Activated CD4-positive, CD25-positive, alpha-beta regulatory T cell treated with anti-CD3 and anti-CD28 coated beads, Interleukin-2, amount 50 U/mL, for 24 hours (primary cell): Measurements from ENCODE around the gene SLC7A4.

Experiments
- ATAC-seq, 2 donors: fragments of 150-1000 bp; cut with Tn5 transposase; one replicate each; pipeline ENCODE4 v1.10.0; 2021; ENCODE audit warnings: mild to moderate bottlenecking in 1 of 2, moderate library complexity in 1 of 2

The SLC7A4 gene

GRCh38 chr22:20997536-20998257, 34.7 kb downstream of the SLC7A4 start:
- no peak for ATAC-seq

DNA sequence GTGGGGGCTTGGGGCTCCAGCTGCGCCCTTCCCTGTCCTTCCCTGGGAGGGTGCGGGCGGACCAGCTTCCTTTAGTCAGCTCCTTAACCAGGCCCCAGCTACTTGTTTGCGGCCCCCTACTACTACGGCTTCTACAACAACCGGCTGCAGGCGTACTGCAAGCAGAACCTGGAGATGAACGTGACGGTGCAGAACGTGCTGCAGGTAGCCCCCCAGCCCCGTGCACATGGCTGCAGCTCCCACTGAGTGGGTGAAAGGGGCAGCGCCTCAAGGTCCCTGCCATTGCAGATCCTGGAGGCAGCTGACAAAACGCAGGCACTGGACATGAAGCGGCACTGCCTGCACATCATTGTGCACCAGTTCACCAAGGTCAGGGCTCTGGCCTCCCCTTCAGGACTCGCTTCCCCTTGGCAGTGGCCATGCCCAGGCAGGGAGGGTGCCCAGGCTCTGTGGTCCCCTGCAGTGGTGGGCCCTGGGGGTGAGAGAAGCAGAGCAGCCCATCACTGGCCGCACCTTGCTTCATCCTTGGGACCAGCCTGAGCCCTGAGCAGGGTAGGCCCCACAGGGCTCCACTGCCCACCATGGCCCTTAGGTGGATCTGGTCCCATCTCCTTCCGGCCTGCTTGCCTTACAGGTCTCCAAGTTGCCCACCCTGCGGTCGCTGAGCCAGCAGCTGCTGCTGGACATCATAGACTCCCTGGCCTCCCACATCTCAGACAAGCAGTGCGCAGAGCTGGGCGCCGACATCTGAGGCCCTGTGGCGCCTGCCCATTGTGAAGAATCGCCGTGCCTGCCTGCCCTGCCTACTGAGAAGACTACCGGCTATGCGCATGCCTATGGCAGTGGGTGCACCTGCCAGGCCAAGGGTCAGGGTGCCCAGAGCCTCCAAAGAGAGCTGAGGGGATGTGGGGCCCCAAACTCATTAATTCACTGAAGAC, 35.5 kb downstream of the SLC7A4 start:
- no peak for ATAC-seq

GRCh38 chr22:20996031-20996410, 36.3 kb downstream of the SLC7A4 start:
- ATAC-seq = no peak

DNA sequence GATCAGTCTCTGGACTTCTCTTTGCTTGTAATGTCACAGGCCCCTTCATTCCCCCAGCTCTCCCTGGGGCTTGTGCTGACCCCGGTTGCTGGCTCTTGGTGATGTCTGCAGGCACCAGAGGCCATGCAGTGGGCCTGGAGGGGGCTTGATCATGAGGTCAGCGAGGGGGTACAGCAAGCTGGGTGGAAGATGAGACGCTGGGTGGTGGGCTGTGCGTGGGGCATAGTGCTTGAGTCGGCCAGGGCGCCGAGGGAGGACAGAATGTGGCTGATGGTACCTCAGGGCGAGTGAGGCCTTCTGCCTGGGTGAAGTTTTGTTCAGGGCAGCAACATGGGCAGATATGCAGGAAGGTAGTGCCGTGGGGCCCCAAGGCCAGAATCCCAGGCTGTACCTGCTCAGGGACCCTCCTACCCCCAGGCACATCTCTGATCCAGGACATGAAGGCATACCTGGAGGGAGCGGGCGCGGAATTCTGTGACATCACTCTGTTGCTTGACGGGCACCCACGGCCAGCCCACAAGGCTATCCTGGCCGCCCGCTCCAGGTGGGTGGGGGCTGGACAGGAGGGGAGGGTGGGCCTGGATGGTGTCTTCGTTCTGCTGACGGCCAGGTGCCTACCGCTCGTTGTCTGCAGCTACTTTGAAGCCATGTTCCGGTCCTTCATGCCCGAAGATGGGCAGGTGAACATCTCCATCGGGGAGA, 36.9 kb downstream of the SLC7A4 start:
- ATAC-seq = no peak

- no peak for ATAC-seq
Observed at GRCh38 chr22:20994902-20995241, 37.5 kb downstream of the SLC7A4 start.

- no peak for ATAC-seq
Observed at GRCh38 chr22:20994128-20994901, 38.0 kb downstream of the SLC7A4 start.

GRCh38 chr22:20993304-20994127, 38.8 kb downstream of the SLC7A4 start:
- no peak for ATAC-seq

DNA sequence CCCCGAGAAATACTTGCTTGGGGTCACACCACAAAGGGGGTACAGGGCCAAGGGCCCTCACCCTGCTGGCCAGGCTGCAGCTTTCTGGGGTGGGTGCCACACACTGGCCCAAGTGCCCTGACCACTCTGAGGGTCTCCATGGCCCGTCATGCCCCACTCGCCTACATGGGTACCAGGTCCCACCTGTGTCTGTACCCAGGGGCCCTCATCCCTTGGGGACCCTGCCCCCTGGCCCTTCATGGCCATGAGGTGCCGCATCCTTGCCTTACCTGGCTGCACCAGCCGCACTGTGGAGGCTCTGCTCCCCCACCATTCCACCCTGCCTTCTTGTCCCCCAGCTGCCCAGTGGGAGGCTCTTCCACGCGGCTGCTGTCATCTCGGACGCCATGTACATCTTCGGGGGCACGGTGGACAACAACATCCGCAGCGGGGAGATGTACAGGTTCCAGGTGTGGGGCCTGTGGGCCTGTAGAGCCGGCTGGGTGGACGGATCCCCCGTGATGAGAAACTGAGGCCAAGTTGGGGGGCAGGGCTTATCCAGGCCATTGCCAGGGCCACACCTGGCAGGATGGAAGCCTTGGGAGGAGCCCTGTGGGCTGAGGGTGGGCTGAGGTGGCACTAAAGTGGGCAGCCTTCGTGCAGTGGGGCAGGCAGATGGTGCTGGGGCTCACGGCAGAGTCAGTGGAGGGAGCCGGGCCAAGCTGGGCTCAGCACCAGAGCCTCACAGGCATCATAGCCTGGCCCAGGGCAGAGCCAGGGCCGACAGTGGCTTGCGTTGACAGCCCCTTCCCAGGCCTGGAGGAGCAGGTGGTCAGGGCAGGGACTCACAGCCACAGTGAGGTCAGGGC, 39.7 kb downstream of the SLC7A4 start:
- ATAC-seq = no peak

DNA sequence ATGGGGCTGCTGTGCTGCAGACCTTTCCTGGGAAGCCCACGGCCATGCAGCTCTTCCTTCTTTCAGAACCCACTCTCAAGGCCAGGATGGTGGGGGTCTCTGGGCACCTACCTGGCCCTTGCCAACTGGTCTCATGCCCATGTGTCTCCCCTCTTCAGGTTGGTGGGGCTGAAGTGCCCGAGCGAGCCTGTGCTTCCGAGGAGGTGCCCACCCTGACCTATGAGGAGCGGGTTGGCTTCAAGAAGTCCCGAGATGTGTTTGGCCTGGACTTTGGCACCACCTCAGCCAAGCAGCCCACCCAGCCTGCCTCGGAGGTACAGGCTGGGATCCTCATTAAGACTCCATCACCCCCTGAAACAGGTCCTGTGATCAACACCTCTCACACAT, 40.3 kb downstream of the SLC7A4 start:
- no peak for ATAC-seq

DNA sequence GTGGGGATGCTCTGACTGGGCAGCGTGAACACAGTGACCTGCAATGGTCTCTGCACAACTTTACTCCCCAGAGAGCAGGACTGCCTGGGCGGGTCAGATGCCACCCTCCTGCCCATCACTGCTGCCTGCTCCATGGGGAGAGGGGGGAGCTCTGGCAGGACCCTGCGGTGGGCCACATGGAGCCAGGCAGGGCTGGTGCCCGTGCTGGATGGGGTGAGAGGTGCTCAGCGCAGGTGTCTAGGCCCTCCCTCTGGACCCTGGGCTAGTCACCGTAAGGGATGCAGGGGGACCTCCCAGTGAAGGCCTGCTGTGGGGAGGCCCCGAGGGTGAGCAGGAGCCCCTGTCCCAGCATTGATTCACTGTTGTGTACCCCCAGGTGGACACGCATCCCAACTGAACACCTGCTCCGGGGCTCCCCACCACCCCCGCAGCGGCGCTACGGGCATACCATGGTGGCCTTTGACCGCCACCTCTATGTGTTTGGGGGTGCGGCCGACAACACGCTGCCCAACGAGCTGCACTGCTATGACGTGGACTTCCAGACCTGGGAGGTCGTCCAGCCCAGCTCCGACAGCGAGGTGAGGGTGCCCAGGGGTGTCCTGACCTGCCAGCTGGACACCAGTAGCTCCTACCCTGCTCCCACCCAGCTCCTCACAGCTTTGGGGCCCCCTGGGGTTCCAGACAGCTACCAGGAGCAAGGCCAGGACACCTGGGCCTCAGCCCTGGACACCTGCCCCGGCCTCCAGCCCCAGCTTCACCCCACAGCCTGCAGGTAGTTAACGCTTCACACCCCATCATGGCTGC, 40.9 kb downstream of the SLC7A4 start:
- ATAC-seq = no peak

DNA sequence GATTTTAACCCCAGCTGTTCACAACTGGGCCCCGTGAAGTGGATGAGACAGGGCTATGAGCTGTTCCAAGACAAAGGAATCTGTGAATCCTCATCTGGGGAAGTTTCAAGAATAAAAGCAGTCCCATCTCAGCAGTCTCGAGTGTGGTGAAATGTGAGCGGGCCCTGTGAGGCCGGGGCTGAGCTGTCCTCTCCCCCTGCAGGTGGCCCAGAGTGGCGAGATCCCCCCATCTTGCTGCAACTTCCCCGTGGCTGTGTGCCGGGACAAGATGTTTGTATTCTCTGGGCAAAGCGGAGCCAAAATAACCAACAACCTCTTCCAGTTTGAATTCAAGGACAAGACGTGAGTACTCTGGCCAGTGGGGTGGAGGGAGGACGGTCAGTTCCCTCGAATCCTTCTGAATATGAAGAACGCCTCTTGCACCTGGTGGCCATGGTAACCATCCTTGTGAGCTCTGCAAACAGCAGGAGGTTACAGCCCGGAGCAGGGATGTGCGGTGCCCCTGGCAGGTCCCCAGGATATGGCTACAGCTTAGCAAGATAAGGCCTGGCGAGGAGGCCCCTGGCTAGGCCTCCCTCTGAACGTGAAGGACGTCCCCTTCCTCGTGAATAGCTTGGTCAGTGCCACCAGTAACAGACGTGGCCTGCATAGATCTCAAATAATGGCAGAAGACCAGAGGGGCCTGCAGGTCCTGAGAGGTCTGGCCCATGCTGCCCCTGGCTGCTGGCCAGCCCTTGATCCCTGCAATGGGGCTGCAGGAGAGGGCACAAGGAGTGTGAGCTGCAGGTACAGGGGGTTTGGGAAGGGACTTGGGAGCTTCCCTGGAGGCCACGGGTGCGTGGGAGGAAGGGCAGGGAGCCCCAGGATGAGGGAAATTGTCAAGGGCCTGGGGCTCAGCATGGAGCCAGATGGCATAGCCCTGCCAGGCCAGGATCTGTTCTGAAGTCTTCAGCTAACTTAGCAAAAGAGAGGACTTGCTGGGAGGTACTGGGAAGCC, 41.9 kb downstream of the SLC7A4 start:
- no peak for ATAC-seq

GRCh38 chr22:20989323-20990138, 42.8 kb downstream of the SLC7A4 start:
- ATAC-seq = no peak

DNA sequence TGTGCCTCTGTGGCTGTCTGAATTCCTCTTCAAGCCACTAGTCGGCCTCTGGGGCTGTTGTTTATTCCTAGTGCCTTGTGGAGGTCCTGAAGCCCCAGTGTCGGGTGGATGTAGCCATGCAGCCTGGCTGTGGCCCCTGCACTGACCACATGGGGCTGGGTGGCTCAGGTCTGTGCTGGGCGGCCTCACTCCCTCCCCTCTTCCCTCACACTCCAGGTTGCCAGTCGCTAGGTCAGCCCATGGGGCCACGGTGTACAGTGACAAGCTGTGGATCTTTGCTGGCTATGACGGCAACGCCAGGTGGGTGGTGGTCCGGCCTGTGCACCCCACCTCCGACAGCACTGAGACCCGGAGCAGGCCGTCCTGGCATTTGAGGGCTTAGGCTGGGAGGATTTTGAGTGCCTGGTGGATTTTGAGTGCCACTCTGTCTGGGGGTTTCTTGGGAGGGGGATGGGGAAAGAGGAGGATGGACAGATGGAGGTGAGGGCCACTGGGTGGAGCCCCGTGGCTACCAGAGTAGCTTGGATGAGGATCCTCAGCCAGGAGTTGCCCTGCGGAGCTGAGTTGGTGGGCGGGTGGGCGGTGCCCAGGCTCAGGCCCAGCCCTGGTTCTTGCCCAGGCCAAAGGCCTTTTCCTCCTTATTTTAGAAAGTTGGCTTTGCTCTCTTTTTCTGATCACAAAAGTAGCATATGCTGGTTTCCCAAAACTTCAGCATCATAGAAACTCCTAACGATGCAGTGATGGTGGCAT, 43.6 kb downstream of the SLC7A4 start:
- ATAC-seq = no peak

GRCh38 chr22:20987375-20987774, 45.0 kb downstream of the SLC7A4 start:
- no peak for ATAC-seq

- no peak for ATAC-seq
Observed at GRCh38 chr22:20986365-20986764, 46.0 kb downstream of the SLC7A4 start.

GRCh38 chr22:20985720-20986119, 46.6 kb downstream of the SLC7A4 start:
- no peak for ATAC-seq
